Gastrocnemius medialis (tissue), 4 donors: Measurements from ENCODE around the gene TRIM67. TPM values are rescaled to one million over a fixed set of nuclear protein-coding genes. Genes with fewer than 3 reads are reported as not detected.

Experiments used
- ATAC-seq, 2 donors: fragments of 150-250 bp; one replicate each; pipeline ENCODE4 v1.9.1; 2016
- DNase-seq, 2 donors: peaks; one replicate each; pipeline ENCODE4 v3.0.0-alpha.2; 2019
- H3K27ac ChIP-seq, 4 donors: fragments of 200-600 bp; sonication (generic); 1 replicate in 1 of 4; 2 replicates in 3 of 4; pipeline ENCODE4 v1.5.1; 2016 to 2018; ENCODE audit warnings: mild to moderate bottlenecking in 2 of 4, moderate library complexity in 1 of 4
- H3K27me3 ChIP-seq, 3 donors: fragments of 200-600 bp; sonication (generic) in 2 of 3; 1 replicate in 1 of 3; 2 replicates in 2 of 3; pipeline versions ENCODE4 v1.5.1 to v1.6.0; 2016 to 2019; ENCODE audit warnings: mild to moderate bottlenecking in 1 of 3, moderate library complexity in 1 of 3
- H3K36me3 ChIP-seq, 2 donors: fragments of 200-600 bp; sonication (generic) in 1 of 2; one replicate each; pipeline ENCODE4 v1.5.1; 2017 to 2018
- H3K4me1 ChIP-seq, 2 donors: fragments of 200-600 bp; sonication (generic) in 1 of 2; one replicate each; pipeline ENCODE4 v1.5.1; 2016 to 2017; ENCODE audit warnings: mild to moderate bottlenecking in 2 of 2
- H3K4me3 ChIP-seq, 4 donors: fragments of 200-600 bp; sonication (generic) in 3 of 4; 1 replicate in 1 of 4; 2 replicates in 3 of 4; pipeline ENCODE4 v1.5.1; 2016 to 2019; ENCODE audit warnings: mild to moderate bottlenecking in 2 of 4
- H3K9me3 ChIP-seq, 3 donors: fragments of 200-600 bp; sonication (generic) in 2 of 3; 1 replicate in 1 of 3; 2 replicates in 2 of 3; pipeline ENCODE4 v1.5.1; 2016 to 2019
- CTCF ChIP-seq, 5 experiments: fragments of 450-650 bp in 3 of 5; fragments of 200-600 bp in 2 of 5; sonication (generic) in 2 of 5; IDR thresholded peaks in 4 of 5; conservative IDR thresholded peaks in 1 of 5; 1 replicate in 4 of 5; 2 replicates in 1 of 5; pipeline ENCODE4 v1.5.1; 2016 to 2019; ENCODE audit warnings: antibody characterized with exemption in 5 of 5, mild to moderate bottlenecking in 3 of 5, moderate library complexity in 3 of 5
- POLR2A ChIP-seq, 2 donors: fragments of 450-650 bp; IDR thresholded peaks; one replicate each; pipeline ENCODE4 v1.6.1; 2017; ENCODE audit warnings: antibody characterized with exemption in 2 of 2, mild to moderate bottlenecking in 2 of 2, moderate library complexity in 2 of 2
- in situ Hi-C, 4 donors: fragments of 200-750 bp; cut with MboI; loops; one replicate each; pipeline versions ENCODE4 v1.15.0 to v1.8.0; 2017; ENCODE audit warnings: low sequenced_read_pairs in 4 of 4
- intact Hi-C: fragments of 100-400 bp; cut with DNase I; formaldehyde crosslinking; loops from one replicate; pipeline ENCODE4 v1.15.1; 2023; ENCODE audit warnings: low total_unique reads
- total RNA-seq, 4 donors: library from RNA; depleted of rRNA; stranded (reverse); fragments of >200 nt; gene quantifications; one replicate each; pipeline versions ENCODE4 v1.1.0 to v1.2.3, GENCODE V29; 2016

The TRIM67 gene
- total RNA-seq, 4 donors from 2014 or later: not detected

GRCh38 chr1:231160895-231161666 lies 777 bp upstream of the TRIM67 start:
- no peak for DNase-seq
- peaks cover 48 to 59% (median 52%) of the 10 kb centered on the region in 3 donors for H3K27me3 ChIP-seq
- H3K4me3 ChIP-seq: peak overlapping the region in 2 of 4 donors; percentile 17 to 33
- no peaks in the 10 kb centered on the region for H3K9me3 ChIP-seq
- no peak for ATAC-seq
- no peaks in the 10 kb centered on the region for H3K36me3 ChIP-seq
- intact Hi-C loops (no loop called here), in situ Hi-C loops (no loop called here)
- TF ChIP-seq CTCF (IDR thresholded peaks at IDR 0.05 in 4 of 5, conservative IDR thresholded peaks at IDR 0.05 in 1 of 5) (no peak), POLR2A (IDR thresholded peaks at IDR 0.05) (no peak)
- H3K27ac ChIP-seq: no peak overlapping the region
- H3K4me1 ChIP-seq: peaks cover 9 to 17% of the 10 kb centered on the region in 2 donors

- H3K36me3 ChIP-seq: no peaks in the 10 kb centered on the region
- H3K4me1 ChIP-seq: peaks cover 9 to 17% of the 10 kb centered on the region in 2 donors
- no peak for DNase-seq
- TF ChIP-seq CTCF (IDR thresholded peaks at IDR 0.05 in 4 of 5, conservative IDR thresholded peaks at IDR 0.05 in 1 of 5): no peak
- no peak for TF ChIP-seq POLR2A (IDR thresholded peaks at IDR 0.05)
- in situ Hi-C loops: no loop called here
- peak overlapping the region; percentile 28 to 53 (median 38) for H3K4me3 ChIP-seq
- ATAC-seq: peak; percentile 33 to 61
- intact Hi-C loops: no loop called here
- H3K27me3 ChIP-seq: peaks cover 48 to 65% (median 52%) of the 10 kb centered on the region in 3 donors
- no peak overlapping the region for H3K27ac ChIP-seq
- no peaks in the 10 kb centered on the region for H3K9me3 ChIP-seq
Measured at GRCh38 chr1:231162297-231162969, 575 bp downstream of the TRIM67 start.

- Histone ChIP-seq H3K27ac (no peak overlapping the region), H3K9me3 (no peaks in the 10 kb centered on the region), H3K4me3 (peak overlapping the region in 3 of 4 donors; percentile 33 to 53 (median 44)), H3K4me1 (peaks cover 9 to 17% of the 10 kb centered on the region in 2 donors), H3K27me3 (peaks cover 48 to 65% (median 52%) of the 10 kb centered on the region in 3 donors), H3K36me3 (no peaks in the 10 kb centered on the region)
- TF ChIP-seq POLR2A (IDR thresholded peaks at IDR 0.05): no peak
- no peak for TF ChIP-seq CTCF (IDR thresholded peaks at IDR 0.05 in 4 of 5, conservative IDR thresholded peaks at IDR 0.05 in 1 of 5)
- intact Hi-C loops: no loop called here
- ATAC-seq (no peak), DNase-seq (no peak)
- in situ Hi-C loops: no loop called here
Measured at GRCh38 chr1:231162970-231163829, 1.3 kb downstream of the TRIM67 start.

- H3K27ac ChIP-seq: no peak overlapping the region
- DNase-seq (no peak), ATAC-seq (no peak)
- no peaks in the 10 kb centered on the region for H3K9me3 ChIP-seq
- peaks cover 9 to 17% of the 10 kb centered on the region in 2 donors for H3K4me1 ChIP-seq
- no peak overlapping the region for H3K4me3 ChIP-seq
- peaks cover 48 to 65% (median 52%) of the 10 kb centered on the region in 3 donors for H3K27me3 ChIP-seq
- no peak for TF ChIP-seq POLR2A (IDR thresholded peaks at IDR 0.05)
- H3K36me3 ChIP-seq: no peaks in the 10 kb centered on the region
- intact Hi-C loops: no loop called here
- in situ Hi-C loops: no loop called here
Measured at GRCh38 chr1:231163830-231164427, 2.1 kb downstream of the TRIM67 start.
